ENCODE results near the gene OSBPL7. TPM values are rescaled to one million over a fixed set of nuclear protein-coding genes. Genes with fewer than 3 reads are reported as not detected.

OSBPL7 gene
- total and polyA plus RNA-seq, 2 of the 8 experiments (the other 6 are each of a cell fraction or from before 2014, with no cell fraction given), result 7.2 to 8.9 TPM

DNA sequence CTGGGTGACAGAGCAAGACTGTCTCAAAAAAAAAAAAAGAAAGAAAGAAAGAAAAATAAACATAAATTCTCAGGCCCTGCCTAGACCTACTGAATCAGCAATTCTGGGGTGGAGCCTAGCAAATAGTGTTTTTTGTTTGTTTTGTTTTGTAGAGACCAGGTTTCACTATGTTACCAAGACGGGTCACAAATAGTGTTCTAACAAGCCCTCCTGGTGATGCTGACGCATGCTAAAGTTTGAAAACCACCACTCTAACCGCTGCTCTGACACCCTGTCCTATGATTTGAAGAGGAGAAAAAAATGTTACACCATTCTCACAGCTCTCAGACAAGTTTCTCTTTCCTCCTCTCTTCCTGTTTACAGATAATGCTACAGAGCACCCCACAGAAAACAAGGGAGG is 8.3 kb upstream of the OSBPL7 start (continued):
- TF ChIP-seq SIN3A (conservative IDR thresholded peaks at IDR 0.05 in 1 of 2, IDR thresholded peaks at IDR 0.05 in 1 of 2; ENCODE audit: low read depth in 1 of 2, low read length in 2 of 2), result no peak
- TF ChIP-seq CBX5 (IDR thresholded peaks at IDR 0.05; ENCODE audit: low read depth, low read length), result no peak
